ENCODE data around the gene MORC4.
A peak's percentile ranks its signal among the peaks of the same experiment; 100 is the strongest.
"Not testable (repeated sequence)": the region's sequence is repeated elsewhere in the genome, so short reads cannot be mapped to it uniquely, and the experiment has no call there.

Gene MORC4

DNA sequence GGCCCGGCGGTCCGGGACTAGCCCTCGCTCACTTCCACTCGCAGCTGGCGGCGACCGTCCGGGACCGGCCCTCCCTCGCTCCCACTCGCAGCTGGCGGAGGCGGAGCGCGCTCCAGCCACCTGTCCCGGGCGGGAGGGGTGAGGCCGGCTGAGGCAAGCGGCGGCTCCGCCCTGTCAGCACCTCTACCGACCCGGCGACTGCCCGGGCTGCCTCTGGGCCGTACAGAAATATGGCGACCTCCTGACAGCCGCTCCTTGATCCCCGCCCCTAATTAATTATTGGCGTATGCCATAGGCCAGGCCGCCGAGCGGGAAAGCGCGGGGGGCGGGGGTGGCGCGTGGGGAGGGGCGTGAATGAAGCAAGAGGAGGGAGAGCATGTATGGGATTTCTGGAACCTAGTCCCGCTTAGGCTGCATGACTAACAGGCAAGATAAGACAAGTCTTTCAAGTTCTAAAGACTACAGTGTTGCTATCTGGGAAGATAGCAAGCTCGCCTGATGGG lies at the start of gene MORC4:
TSS of gene MORC4 (minus strand) at position 200 of the 503 bp plus-strand sequence. CDS start 243 bp downstream, outside the sequence.
- peak; percentile 68 to 71 for DNase-seq

DNA sequence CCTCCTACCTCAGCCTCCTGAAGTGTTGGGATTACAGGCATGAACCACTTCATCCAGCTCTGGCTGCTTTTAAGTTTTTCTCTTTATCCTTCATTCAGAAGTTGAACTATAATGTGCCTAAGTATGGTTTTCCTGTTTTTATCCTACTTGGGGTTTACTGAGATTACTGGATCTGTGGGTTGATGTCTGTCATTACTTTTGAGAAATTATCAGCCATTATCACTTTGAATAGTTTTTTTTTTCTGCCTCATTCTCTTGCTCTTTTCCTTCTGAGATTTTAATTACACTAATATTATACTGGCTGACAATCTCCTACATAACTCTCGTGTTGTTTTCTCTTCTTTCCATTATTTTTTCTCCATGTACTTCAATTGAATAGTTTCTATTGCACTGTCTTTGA lies 47.6 kb upstream of the MORC4 start:
- DNase-seq: no peak

DNA sequence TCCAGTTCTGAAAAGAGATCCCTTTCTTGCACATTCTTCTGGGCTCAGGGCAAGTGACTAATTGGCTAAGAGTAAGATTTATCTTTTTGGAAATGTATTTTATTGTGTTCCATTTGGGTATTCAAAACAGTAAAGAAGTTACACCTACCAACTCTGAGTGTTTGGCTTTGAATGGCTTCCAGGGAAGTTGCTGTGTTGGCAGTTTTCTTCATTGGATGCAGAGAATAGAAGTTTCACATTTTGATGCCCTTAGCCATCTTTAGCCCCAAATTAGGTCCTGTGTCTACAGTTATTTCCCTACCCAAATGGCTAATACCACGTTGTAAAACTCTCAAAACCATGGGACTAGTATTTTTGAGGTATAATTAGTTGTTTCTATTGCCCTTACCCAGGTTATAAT lies 29.7 kb upstream of the MORC4 start:
- no peak for DNase-seq

DNA sequence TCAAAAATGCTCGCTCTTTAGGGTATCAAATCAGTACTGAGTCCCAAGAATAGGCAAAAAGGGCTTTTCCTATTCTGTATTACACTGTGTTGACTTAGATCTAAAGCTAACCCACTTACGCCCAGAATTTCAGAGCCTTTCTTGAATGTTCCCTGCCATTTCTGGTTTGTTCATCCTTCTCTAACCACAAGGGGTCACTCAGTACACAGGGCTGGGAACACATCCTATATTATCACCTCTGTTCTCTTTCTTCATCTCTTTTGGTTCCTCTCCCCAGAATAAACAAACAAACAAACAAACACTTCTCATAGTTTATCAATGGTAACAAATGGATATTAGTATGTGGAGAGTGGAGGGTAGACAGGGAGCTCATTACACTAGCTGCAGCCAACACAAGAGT lies 25.5 kb upstream of the MORC4 start:
- DNase-seq: no peak

DNA sequence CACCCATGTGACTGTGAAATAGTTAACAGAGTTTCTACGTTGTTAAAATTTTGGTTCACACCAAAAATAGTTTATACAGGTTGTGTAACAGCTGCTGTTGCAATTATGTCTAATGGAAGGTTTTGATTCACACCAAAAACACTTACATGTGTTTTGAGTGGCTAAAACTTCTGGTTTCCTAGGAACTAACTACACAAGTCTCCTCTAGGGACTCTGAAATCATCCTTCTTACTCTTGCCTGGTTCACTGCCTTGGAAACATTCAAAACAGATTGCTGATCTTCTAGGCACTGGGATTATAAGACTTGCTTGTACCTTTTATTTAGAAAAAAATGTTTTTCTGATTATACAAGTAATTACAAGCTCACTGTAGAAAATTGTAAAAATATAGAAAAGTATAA lies 14.9 kb upstream of the MORC4 start:
- DNase-seq: no peak

DNA sequence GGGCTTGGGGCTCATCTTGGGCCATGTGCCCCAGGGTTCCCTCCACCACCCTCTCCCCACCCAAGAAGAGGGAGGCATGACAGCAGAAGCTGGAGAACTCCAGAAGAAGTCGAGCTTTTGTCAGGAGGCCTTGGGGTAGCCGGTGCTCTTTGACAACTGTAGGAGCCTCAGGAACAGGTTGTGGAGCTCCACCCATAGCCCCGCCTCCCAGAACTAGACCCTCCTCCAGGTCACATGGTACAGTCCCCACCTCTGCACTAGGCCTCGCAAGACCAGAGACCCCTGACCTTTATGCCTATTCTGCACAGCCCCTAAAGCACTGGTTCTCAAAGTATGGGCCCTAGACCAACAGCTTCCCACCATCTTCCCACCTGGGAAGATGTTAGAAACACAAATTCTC lies 8.0 kb upstream of the MORC4 start:
- no peak for DNase-seq

DNA sequence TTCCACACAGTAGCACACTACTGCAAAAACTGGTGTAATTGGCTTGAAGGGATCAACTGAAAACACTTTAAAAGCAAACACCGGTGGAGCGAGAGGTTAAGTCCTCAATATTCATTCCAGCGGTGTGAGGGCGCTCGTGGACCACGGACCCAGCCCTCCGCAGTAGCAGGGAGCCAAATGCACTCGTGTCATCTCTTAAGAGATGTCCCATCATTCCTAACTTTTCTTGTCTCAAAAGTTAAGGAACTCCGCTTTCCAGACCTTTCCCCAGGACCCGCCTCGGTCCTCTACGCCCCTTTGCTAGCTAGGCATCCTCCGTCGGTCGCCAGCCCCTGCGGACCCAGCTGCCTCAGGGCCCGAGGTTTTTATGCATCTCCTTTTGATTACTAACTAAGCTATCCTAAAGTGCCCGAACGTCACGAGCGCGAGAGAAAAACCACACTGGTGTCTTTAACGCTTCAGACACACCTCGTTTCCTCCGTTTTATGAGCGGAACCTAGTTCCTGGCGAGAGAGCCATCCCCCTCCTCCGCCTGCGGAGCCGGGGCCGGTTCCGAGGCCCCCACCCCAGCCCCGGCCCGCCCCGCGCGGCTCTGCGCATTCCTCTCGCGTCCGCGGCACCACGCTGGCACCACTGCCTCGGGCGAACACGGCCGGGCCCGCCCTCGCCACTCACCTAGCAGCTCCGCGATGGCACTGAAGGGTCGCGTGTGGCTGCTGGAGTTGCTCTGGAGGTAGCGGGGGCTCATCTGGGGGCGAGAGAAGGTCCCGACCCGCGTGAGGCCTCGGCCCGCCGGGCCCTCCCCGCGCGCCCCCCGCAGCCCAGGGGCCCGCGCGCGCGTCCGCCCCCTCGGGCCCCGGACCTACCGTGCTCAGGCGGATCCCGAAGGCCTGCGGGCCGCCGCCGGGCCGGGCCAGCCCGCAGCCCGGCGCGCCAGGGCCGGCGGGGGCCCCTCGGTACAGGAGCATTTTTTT lies 723 bp downstream of the MORC4 start:
- DNase-seq: peak; percentile 23 to 25

DNA sequence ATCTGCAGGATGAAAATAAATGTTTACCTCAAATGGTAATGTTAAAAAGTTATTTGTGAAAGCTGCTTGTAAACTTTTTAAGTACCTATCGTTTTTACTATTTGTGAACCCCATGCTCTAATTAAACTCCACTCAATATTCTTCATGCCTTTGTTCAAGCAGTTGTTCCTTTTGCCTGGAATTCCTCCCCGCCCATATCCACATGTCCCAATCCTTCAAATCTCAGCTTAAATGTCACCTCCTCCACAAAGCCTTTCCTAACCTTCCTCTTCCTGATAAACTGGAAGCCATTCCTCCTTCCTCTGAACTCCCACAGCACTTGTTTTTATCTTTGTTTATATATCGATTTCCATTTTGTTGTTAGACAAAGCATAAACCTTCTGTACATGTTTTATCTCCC lies 2.4 kb downstream of the MORC4 start:
- no peak for DNase-seq

DNA sequence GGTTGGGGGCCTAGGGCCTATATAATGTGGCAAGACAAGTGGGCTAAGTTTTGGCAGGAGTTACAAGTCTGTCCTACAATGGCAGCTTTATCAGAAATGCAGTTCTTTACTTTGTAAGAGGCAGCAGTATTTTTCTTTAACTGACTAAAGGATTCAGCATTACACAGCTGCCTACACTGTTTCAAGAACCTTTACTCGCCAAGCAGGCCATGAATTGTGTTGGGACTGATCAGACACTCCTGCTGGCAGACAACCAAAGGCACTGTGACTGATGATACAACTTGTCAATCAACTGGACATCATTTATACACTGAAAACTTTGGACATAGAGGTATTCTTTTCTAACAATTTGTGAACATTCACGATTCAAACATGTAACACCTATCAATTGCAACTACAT lies 4.3 kb downstream of the MORC4 start:
- no peak for DNase-seq

DNA sequence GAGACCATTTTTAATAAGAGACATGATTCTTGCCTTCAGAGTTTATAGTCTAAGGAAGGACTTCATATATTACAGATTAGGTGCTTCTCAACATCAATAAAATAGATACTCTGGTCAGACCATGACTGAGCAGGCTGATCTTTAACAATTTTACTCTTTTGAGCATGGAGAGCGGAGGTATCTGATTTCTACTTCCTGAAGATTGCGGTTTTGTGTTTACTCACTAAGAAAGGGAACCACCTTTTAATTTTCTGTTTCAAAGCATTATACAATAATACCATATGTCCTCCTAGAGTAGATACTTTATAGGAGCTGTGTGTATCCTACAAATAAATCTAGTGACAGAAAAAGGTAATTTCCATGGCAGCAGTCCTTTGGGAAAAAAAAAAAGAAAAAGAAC lies 12.5 kb downstream of the MORC4 start:
- no peak for DNase-seq

DNA sequence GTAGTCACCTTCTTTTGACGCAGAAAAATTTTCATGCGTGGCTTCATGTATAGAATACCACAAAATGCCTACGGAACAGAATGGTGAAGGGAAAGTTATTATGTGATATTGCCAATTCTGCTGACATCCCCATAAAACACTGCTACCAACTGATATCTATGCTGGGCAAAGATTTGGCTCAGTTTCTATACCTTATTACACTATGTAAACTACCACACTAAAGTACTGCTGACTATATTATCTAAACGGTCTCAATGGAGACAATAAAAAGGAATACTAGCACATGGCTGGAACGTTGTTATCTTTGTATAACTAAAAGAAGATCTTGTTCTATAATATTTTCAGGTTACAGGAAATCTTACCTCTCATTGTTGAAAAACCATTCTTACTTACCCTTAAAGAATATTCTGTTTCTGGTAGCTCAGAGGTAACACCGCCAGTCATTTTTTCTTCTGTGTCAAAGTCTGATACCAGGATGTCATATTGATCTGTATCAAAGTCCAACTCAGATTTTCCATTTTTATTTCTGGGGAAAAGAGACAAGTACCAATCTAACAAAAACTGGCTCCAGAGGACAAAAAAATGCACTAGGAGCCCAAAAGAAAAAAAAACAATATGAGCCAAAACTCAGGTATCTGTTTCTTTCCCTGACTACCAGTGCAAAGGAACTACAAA lies 18.9 kb downstream of the MORC4 start:
- no peak for DNase-seq

DNA sequence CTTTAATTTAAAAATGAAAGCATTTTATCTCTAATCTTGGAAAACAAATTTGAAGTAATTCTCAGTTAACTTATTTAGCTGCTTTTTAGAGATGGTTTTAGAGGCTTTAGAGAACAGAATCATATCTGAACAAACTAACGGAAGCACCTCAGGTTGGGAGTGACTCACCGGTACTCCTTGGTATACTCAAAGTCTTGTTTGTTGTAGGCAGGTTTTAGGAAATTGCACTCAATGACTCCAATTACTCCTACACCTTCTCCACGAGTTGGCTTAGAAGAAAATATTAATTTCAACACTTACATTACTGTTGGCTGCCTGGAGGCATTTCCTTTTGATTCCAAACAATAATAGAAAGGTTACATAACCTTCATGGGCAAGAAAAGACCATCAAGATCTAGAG lies 23.6 kb downstream of the MORC4 start:
- DNase-seq: no peak

DNA sequence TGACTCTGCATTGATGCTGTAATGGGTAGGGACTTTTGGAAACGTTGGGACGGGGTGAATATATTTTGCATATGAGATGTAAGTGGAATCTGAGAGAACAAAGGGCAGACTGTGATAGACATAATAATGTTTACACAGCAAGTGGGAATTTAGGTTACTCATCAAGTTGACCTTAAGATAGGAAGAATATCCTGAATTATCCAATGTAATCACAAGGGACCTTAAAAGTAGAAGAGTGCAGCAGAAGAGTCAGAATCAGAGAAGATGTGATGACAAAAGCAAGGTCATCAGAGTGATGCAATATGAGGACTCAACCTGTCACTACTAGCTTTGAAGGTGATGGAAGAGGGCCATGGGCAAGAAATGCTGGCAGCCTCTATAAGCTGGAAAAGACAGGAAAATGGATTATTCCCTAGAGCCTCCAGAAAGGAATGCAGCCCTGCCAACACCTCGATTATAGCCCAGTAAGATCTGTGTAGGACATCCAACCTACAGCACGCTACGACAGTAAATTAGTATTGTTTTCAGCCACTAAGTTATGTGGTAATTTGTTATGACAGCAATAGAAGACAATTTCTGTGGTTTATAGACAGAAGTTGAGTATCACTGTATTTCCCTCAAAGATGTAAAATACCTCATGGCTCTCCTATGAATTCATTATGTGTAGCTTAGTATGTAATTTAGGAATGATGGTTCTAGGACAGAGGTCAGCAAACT lies 26.4 kb downstream of the MORC4 start:
- DNase-seq: no peak

DNA sequence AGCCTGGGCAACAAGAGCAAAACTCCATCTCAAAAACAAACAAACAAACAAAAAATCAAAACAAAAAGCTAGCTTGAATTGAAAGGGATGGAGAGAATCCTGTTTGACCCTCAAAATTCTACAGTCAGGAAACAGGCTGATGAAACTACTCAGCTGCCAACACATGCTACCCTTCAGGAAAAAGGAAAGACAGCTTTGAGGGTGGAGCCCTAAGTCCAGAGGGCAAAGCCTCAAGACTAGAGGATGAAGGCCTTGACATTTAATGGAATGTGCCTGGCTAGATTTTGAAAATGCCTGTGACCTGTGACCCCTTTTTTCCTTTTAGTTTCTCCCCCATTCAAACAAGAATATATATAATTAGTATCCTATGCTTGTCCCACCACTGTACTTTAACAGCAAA lies 27.1 kb downstream of the MORC4 start:
- DNase-seq: no peak

DNA sequence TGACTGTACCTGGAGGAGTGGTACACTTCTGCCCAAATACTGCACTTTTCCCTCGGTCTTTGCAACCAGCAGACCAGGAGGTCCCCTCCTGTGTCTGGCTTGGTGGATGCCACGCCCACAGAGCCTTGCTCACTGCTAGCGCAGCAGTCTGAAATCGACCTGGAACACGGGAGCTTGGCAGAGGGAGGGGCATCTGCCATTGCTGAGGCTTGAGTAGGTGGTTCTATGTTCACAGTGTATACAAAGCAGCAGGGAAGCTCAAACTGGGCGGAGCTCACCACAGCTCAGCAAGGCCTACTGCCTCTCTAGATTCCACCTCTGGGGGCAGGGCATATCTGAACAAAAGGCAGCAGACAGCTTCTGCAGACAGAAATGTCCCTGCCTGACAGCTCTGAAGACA lies 33.5 kb downstream of the MORC4 start:
- not testable (repeated sequence) for DNase-seq

DNA sequence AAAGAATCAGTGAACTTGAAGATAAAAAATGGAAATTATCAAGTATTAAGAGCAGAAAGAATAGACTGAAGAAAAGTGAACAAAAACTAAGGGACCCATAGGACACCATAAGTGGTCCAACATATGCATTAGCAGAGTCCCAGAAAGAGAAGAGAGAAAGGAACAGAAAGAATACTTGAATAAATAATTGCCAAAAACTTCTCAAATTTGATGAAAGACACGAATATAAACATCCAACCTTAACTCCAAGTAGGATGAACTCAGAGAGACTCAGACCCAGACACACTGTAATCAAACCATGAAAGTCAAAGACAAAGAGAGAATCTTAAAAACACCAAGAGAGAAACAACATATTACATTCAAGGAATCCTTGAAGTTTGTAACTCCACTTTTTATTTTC lies 35.7 kb downstream of the MORC4 start:
- DNase-seq: no peak

DNA sequence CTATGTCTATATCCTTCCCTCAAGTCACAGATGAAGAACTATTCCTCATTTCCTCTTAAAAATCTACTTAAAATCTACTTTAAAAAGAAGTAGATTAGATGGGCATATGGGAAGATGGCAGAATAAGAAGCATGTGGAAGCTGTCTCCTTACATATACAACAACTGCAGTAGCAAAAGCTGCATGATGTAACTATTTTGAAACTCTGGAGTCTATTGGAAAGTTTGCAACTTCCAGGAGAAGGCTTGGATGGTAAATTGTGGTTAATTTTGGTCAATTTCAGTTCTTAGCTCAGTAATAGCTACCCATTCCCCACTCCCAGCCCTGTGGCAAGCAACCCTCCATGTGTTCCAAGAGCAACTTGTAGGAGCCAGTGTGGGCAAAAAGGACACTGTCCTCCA lies 36.9 kb downstream of the MORC4 start:
- DNase-seq: no peak

DNA sequence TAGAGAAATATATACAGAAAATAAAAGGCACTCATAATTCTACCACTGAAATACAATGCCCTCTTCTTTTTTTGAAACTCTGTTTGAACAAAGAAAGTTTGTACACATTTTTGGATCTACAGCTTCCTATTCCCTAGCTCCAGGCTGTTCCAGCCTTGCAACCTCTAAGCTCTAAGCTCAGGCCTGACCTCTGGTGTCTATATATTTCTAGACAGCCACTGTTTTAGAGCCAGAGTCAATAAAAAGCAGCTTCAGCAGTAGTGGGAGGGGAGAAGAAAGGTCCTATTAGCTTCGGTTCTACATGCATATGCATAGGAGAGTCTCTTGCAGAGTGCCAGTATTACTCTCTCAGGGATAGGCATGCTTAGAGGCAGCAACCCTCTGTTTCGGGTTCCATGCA lies 40.1 kb downstream of the MORC4 start:
- no peak for DNase-seq

DNA sequence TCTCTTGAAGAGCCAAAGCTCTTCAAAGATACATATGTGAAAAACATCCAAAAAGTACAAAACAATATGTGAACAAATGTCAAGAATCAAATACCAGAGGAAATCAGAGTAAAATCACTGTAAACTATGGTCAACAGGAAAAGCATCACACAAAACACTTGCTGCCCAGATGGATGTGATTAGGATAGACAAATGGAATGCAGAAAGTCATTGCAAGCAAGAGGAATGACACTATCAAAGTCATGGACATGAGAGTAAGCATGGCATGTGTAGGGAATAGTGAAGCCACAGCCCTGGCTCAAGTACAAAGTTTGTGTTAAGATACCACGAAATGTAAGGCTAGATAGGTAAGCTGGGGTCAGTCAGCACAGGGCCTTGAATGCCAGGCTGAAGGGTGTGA lies 42.2 kb downstream of the MORC4 start:
- DNase-seq: no peak

DNA sequence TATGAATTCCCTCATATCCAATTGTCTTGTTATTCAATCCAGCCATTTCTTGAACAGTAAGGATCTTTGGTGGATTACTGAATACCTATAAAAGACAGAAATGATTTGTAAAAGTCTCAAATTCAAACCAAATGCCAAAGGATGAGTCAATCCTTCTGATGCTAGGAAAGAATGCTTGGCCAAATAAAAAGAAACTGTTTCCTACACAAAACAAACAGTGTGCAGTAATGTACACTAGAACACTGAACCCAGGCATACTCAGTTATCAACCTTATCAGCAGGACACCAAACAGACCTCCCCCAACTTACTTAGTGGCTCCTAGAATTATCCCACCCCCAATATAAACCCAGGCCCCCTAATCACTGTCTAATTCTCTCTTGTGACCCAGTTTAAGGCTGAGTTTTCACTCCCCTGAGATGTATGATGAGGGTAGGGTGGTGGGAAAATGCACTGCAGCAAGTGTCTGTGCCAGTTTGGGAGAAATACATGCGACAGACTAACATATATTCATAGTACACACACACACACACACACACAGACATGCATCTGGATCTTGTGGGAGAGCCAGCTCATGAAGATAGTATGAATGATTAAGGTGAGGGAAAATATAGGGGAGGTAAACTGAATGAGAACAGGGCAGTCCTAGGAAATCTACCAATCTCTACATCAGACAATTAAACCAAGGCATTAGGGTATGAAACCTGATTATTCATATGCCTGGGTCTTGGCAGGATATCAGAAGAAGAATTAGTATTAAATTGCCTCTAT lies 44.8 kb downstream of the MORC4 start:
- DNase-seq: no peak

DNA sequence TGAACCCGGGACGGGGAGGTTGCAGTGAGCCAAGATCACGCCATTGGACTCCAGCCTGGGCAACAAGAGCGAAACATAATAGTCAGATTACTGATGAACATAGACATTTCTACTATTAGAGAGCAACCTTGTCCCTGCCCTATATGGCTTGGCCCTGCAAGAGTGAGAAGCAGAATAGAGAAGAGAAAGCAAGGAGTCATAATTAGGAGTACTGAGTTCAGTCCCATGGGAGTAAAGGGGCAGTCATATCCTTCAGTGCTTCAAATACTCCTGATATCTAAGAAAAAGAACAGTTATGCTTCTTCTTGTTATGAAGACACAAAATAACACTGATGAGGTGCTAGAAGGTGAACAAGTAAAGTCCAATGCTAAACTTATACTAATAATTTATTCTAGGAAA lies 46.0 kb downstream of the MORC4 start:
- DNase-seq: no peak

DNA sequence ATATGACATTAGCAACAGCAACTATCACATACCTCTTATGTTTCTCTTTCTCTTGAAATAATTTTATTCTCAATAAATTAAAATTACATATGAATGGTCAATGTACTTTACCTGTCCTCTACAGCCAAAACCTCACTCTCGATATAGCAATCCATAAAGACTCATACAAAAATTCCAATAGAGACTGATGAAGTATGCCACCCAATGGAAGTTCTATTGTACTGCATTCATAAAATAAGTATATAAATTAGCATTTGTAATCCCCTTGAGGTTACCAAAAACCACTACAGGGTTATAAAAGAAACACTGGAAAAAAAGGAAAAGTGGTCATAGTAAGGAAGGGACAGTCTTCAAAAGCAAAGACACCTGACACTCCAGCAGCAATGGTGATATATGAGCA lies 47.0 kb downstream of the MORC4 start:
- DNase-seq: no peak

DNA sequence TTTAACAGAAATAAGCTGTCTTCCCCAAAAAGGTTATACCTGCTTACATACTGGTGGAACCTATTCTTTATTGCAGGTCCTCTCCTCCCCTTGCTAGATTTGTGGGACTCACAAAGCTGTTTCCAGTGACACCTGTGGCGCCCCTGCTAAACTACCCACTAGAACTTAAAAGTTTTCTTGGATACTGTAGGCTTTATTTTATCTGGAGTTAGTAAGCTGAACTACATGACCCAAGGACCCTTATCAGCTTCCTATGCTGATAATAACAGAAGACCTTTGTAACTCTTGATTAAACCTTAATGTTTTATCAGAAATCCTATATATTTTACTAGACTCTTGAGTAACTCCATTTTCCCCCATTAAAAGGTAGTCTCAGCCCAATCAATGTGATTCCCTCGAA lies 47.5 kb downstream of the MORC4 start:
- no peak for DNase-seq
